Heart left ventricle (tissue), 13 donors: ENCODE data around the gene NDUFA8.

ENCODE experiments used
- CTCF ChIP-seq, 12 donors: fragments of 200-600 bp; sonication (generic) in 4 of 12; IDR thresholded peaks; one replicate each; pipeline versions ENCODE4 v1.5.0 to v1.8.0; 2018 to 2022; ENCODE audit warnings: antibody characterized with exemption in 12 of 12, mild to moderate bottlenecking in 5 of 12
- POLR2A ChIP-seq, 2 donors: fragments of 450-650 bp; IDR thresholded peaks; one replicate each; pipeline ENCODE4 v1.6.1; 2017; ENCODE audit warnings: antibody characterized with exemption in 2 of 2, mild to moderate bottlenecking in 2 of 2, moderate library complexity in 2 of 2
- donor health status: ischemic (EF 13 %, LVEDD 7.1; RV severe dilation, severe dysfunction).
- donor health status: DM: no; HTN: yes; CAD: no.
- donor health status: DM: no; HTN: no; CAD: no.
- donor health status: ischemic (EF 25% LVEDD 6.9; RV normal size, moderate dysfunction).
- donor health status: ischemic (EF 25% LVEDD 5.7; RV mildly dilated, moderate dysfunction).
- donor health status: ischemic (EF 35%, LVEDD 5.7; RV mildly dilated, moderate dysfunction).
- donor health status: nonischemic (EF 11% LVEDD 7.7; RV severe dilation, severe dysfunction).
- donor health status: DM: yes; HTN: yes; CAD: no.
- donor health status: PGD.
- donor health status: ischemic (EF 29% LVEDD 5.4; RV normal size, mild dysfunction).
- donor health status: nonischemic (EF 23%, LVEDD 6.1; RV moderate dilation, normal function).

GRCh38 chr9:122186777-122187470 lies 27.3 kb upstream of the NDUFA8 start:
- no peak for TF ChIP-seq CTCF (IDR thresholded peaks at IDR 0.05)
- no peak for TF ChIP-seq POLR2A (IDR thresholded peaks at IDR 0.05)
